ENCODE data around the gene PRSS33. TPM values are rescaled to one million over a fixed set of nuclear protein-coding genes. Genes with fewer than 3 reads are reported as not detected.

PRSS33 gene
- total and polyA plus RNA-seq, 5 donors from 2014 or later = not detected

GRCh38 chr16:2776500-2777139, 10.7 kb downstream of the PRSS33 start:
- H3K27ac ChIP-seq (ENCODE audit: insufficient read depth, low read length, poor library complexity, severe bottlenecking) = peak overlapping the region; percentile 68
- no peaks in the 10 kb centered on the region for H3K27me3 Mint-ChIP-seq
- peak overlapping the region; percentile 89 to 99 (median 95) for H3K27ac Mint-ChIP-seq
- peak in 1 of 3 donors; percentile 51 for DNase-seq
- peaks cover 25% of the 10 kb centered on the region for H3K36me3 ChIP-seq (ENCODE audit: control insufficient read depth, insufficient read depth, low read length)
- H3K4me3 ChIP-seq (ENCODE audit: low read depth, low read length) = peak overlapping the region; percentile 78
- peaks cover 33% of the 10 kb centered on the region for H3K4me1 ChIP-seq (ENCODE audit: control insufficient read depth, insufficient read depth, low read length, poor library complexity, severe bottlenecking)
- peak overlapping the region; percentile 93 to 100 (median 94) for H3K4me3 Mint-ChIP-seq
- H3K36me3 Mint-ChIP-seq = peaks cover 12% of the 10 kb centered on the region
- H3K9me3 Mint-ChIP-seq = no peaks in the 10 kb centered on the region
- H3K27me3 ChIP-seq (ENCODE audit: control insufficient read depth, insufficient read depth, low read length) = no peaks in the 10 kb centered on the region
- H3K4me1 Mint-ChIP-seq = peaks cover 0 to 60% (median 25%) of the 10 kb centered on the region in 4 donors
- H3K9me3 ChIP-seq (ENCODE audit: control insufficient read depth in 2 of 2, low read length in 2 of 2) = no peaks in the 10 kb centered on the region
- peak; percentile 23 to 35 for ATAC-seq (ENCODE audit: low read depth in 2 of 2)

- peak overlapping the region; percentile 78 for H3K4me3 ChIP-seq (ENCODE audit: low read depth, low read length)
- no peaks in the 10 kb centered on the region for H3K9me3 Mint-ChIP-seq
- ATAC-seq (ENCODE audit: low read depth in 2 of 2) = no peak
Measured at GRCh38 chr16:2775765-2776499, 11.4 kb downstream of the PRSS33 start.

GRCh38 chr16:2775131-2775716, 12.1 kb downstream of the PRSS33 start:
- peaks cover 38% of the 10 kb centered on the region for H3K36me3 ChIP-seq (ENCODE audit: control insufficient read depth, insufficient read depth, low read length)
- Mint-ChIP-seq H3K4me3 (peak overlapping the region; percentile 93 to 100 (median 94)), H3K27me3 (no peaks in the 10 kb centered on the region), H3K27ac (peak overlapping the region in 1 of 3 donors; percentile 92), H3K36me3 (peaks cover 17% of the 10 kb centered on the region), H3K9me3 (no peaks in the 10 kb centered on the region), H3K4me1 (peaks cover 0 to 61% (median 24%) of the 10 kb centered on the region in 4 donors)
- H3K27ac ChIP-seq (ENCODE audit: insufficient read depth, low read length, poor library complexity, severe bottlenecking) = no peak overlapping the region
- H3K9me3 ChIP-seq (ENCODE audit: control insufficient read depth in 2 of 2, low read length in 2 of 2) = no peaks in the 10 kb centered on the region
- H3K4me3 ChIP-seq (ENCODE audit: low read depth, low read length) = peak overlapping the region; percentile 78
- peaks cover 33% of the 10 kb centered on the region for H3K4me1 ChIP-seq (ENCODE audit: control insufficient read depth, insufficient read depth, low read length, poor library complexity, severe bottlenecking)
- ATAC-seq (ENCODE audit: low read depth in 2 of 2) (no peak), DNase-seq (no peak)
- no peaks in the 10 kb centered on the region for H3K27me3 ChIP-seq (ENCODE audit: control insufficient read depth, insufficient read depth, low read length)

More at GRCh38 chr16:2775765-2776499, 11.4 kb downstream of the PRSS33 start:
- Mint-ChIP-seq H3K27ac (peak overlapping the region; percentile 89 to 95 (median 92)), H3K4me3 (peak overlapping the region; percentile 93 to 100 (median 94)), H3K4me1 (peaks cover 0 to 63% (median 25%) of the 10 kb centered on the region in 4 donors), H3K27me3 (no peaks in the 10 kb centered on the region), H3K36me3 (peaks cover 16% of the 10 kb centered on the region)
- DNase-seq = no peak
- Histone ChIP-seq H3K27ac (ENCODE audit: insufficient read depth, low read length, poor library complexity, severe bottlenecking) (no peak overlapping the region), H3K9me3 (ENCODE audit: control insufficient read depth in 2 of 2, low read length in 2 of 2) (no peaks in the 10 kb centered on the region), H3K27me3 (ENCODE audit: control insufficient read depth, insufficient read depth, low read length) (no peaks in the 10 kb centered on the region), H3K4me1 (ENCODE audit: control insufficient read depth, insufficient read depth, low read length, poor library complexity, severe bottlenecking) (peaks cover 33% of the 10 kb centered on the region), H3K36me3 (ENCODE audit: control insufficient read depth, insufficient read depth, low read length) (peaks cover 32% of the 10 kb centered on the region)

- Histone ChIP-seq H3K36me3 (ENCODE audit: control insufficient read depth, insufficient read depth, low read length) (peaks cover 47% of the 10 kb centered on the region), H3K27me3 (ENCODE audit: control insufficient read depth, insufficient read depth, low read length) (no peaks in the 10 kb centered on the region), H3K9me3 (ENCODE audit: control insufficient read depth in 2 of 2, low read length in 2 of 2) (no peaks in the 10 kb centered on the region), H3K4me1 (ENCODE audit: control insufficient read depth, insufficient read depth, low read length, poor library complexity, severe bottlenecking) (peaks cover 33% of the 10 kb centered on the region), H3K4me3 (ENCODE audit: low read depth, low read length) (no peak overlapping the region), H3K27ac (ENCODE audit: insufficient read depth, low read length, poor library complexity, severe bottlenecking) (no peak overlapping the region)
- Mint-ChIP-seq H3K36me3 (peaks cover 26% of the 10 kb centered on the region), H3K9me3 (no peaks in the 10 kb centered on the region), H3K4me3 (peak overlapping the region in 3 of 4 donors; percentile 61 to 100 (median 93)), H3K27ac (peak overlapping the region in 1 of 3 donors; percentile 26), H3K27me3 (peaks cover 3% of the 10 kb centered on the region), H3K4me1 (peaks cover 0 to 56% (median 24%) of the 10 kb centered on the region in 4 donors)
- DNase-seq = no peak
- ATAC-seq (ENCODE audit: low read depth in 2 of 2) = no peak
Measured at GRCh38 chr16:2774161-2774891, 13.0 kb downstream of the PRSS33 start.

GRCh38 chr16:2773188-2773968, 14.0 kb downstream of the PRSS33 start:
- peaks cover 0 to 50% (median 21%) of the 10 kb centered on the region in 4 donors for H3K4me1 Mint-ChIP-seq
- Histone ChIP-seq H3K27ac (ENCODE audit: insufficient read depth, low read length, poor library complexity, severe bottlenecking) (no peak overlapping the region), H3K4me3 (ENCODE audit: low read depth, low read length) (no peak overlapping the region), H3K9me3 (ENCODE audit: control insufficient read depth in 2 of 2, low read length in 2 of 2) (no peaks in the 10 kb centered on the region), H3K27me3 (ENCODE audit: control insufficient read depth, insufficient read depth, low read length) (no peaks in the 10 kb centered on the region), H3K36me3 (ENCODE audit: control insufficient read depth, insufficient read depth, low read length) (peaks cover 56% of the 10 kb centered on the region), H3K4me1 (ENCODE audit: control insufficient read depth, insufficient read depth, low read length, poor library complexity, severe bottlenecking) (peaks cover 25% of the 10 kb centered on the region)
- H3K9me3 Mint-ChIP-seq = no peaks in the 10 kb centered on the region
- no peak for ATAC-seq (ENCODE audit: low read depth in 2 of 2)
- peak overlapping the region in 3 of 4 donors; percentile 52 to 74 (median 53) for H3K4me3 Mint-ChIP-seq
- peaks cover 30% of the 10 kb centered on the region for H3K36me3 Mint-ChIP-seq
- peak overlapping the region in 1 of 3 donors; percentile 81 for H3K27ac Mint-ChIP-seq
- DNase-seq = no peak
- H3K27me3 Mint-ChIP-seq = peaks cover 5% of the 10 kb centered on the region

GRCh38 chr16:2771496-2772402, 15.6 kb downstream of the PRSS33 start:
- Mint-ChIP-seq H3K27me3 (peaks cover 5% of the 10 kb centered on the region), H3K4me3 (peak overlapping the region in 2 of 4 donors; percentile 7 to 74), H3K9me3 (peaks cover 0 to 1% (median 0%) of the 10 kb centered on the region in 7 donors), H3K27ac (peak overlapping the region in 1 of 3 donors; percentile 41), H3K36me3 (peaks cover 39% of the 10 kb centered on the region), H3K4me1 (peaks cover 0 to 49% (median 15%) of the 10 kb centered on the region in 4 donors)
- Histone ChIP-seq H3K4me1 (ENCODE audit: control insufficient read depth, insufficient read depth, low read length, poor library complexity, severe bottlenecking) (peaks cover 18% of the 10 kb centered on the region), H3K9me3 (ENCODE audit: control insufficient read depth in 2 of 2, low read length in 2 of 2) (no peaks in the 10 kb centered on the region), H3K36me3 (ENCODE audit: control insufficient read depth, insufficient read depth, low read length) (peaks cover 73% of the 10 kb centered on the region), H3K27me3 (ENCODE audit: control insufficient read depth, insufficient read depth, low read length) (no peaks in the 10 kb centered on the region), H3K4me3 (ENCODE audit: low read depth, low read length) (no peak overlapping the region), H3K27ac (ENCODE audit: insufficient read depth, low read length, poor library complexity, severe bottlenecking) (peak overlapping the region; percentile 28)
- DNase-seq = no peak
- no peak for ATAC-seq (ENCODE audit: low read depth in 2 of 2)

Data from CD4-positive, CD25-positive, alpha-beta regulatory T cell (primary cell).